GM18498 (cell line): Measurements from ENCODE around the gene UPK1B.
"Not testable (repeated sequence)": the region's sequence is repeated elsewhere in the genome, so short reads cannot be mapped to it uniquely, and the experiment has no call there.

Experiments
- ATAC-seq: cut with Tn5 transposase; IDR thresholded peaks from one replicate; pipeline ENCODE4 v1.9.1; 2021; ENCODE audit warnings: mild to moderate bottlenecking, moderate library complexity; ENCODE audit not compliant: unreplicated experiment

The UPK1B gene

GRCh38 chr3:119243058-119243529 lies 69.7 kb downstream of the UPK1B start:
- ATAC-seq = not testable (repeated sequence)

- ATAC-seq = no peak
These were observed 70.3 kb downstream of the UPK1B start for GRCh38 chr3:119243712-119244111.

GRCh38 chr3:119245778-119246177 lies 72.4 kb downstream of the UPK1B start:
- no peak for ATAC-seq
